Adipose tissue (tissue), 3 donors: Measurements from ENCODE around the gene DCLRE1C. TPM values are rescaled to one million over a fixed set of nuclear protein-coding genes. Genes with fewer than 3 reads are reported as not detected.
"Not testable (repeated sequence)": the region's sequence is repeated elsewhere in the genome, so short reads cannot be mapped to it uniquely, and the experiment has no call there.

Experiments used
- H3K27ac ChIP-seq: one replicate; pipeline ENCODE4 v1.5.1; 2013; ENCODE audit warnings: low read depth, low read length
- WGBS, 3 donors: extraction: QIAGEN DNeasy Blood & Tissue Kit; methylation state at CpG; one replicate each; pipeline ENCODE4 v1.1.7; 2013; 5-methylcytosine and 5-hydroxymethylcytosine counted together
- polyA plus RNA-seq, 3 donors: library from polyadenylated mRNA; stranded (reverse); fragments of 200-250 nt; gene quantifications; one replicate each; pipeline ENCODE4 v1.2.3, GENCODE V29; 2013
- donor health status: healthy with polysubstance abuse.
- donor health status: Bipolar disorder and iron deficiency.
- donor health status: healthy.

DCLRE1C gene
- polyA plus RNA-seq, 3 donors, result 2.2 to 3.0 (median 2.7) TPM

DNA sequence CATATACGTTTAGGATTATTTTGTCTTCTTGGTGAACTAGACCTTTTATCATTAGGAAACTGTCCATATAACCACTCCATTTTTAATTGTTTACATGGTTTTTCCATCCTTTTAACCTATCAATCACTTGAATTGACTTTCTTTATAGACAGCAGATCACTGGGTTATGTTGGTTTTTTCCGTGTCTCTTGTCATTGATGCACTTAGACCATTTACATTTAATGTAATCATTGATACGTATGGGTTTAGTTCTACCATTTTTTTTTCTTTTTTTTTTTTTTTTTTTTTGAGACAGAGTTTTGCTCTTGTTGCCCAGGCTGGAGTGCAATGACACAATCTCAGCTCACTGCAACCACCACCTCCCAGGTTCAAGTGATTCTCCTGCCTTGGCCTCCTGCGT lies 46.3 kb downstream of the DCLRE1C start:
- not testable (repeated sequence) for H3K27ac ChIP-seq
- 97 to 99% (median 99%) methylated on average over 4 of the region's 4 CpGs for WGBS, 3 donors

DNA sequence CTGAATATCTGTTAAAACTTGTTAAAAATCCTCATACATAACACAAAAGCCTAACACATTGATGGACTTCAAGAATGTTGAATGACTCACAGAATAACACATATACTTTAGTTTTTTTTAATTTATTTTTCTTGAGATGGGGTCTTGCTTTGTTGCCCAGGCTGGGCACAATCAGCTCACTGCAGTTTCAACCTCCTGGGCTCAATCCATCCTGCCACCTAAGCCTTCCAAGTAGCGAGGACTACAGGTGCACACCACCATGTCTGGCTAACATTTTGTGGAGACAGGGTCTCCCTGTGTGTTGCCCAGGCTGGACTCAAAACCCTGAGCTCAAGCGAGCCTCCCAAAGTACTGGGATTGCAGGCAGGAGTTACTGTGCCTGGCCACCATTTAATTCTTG lies 47.1 kb downstream of the DCLRE1C start:
- H3K27ac ChIP-seq, result no peak overlapping the region
- 98 to 100% (median 100%) methylated on average over 2 of the region's 2 CpGs for WGBS, 3 donors

DNA sequence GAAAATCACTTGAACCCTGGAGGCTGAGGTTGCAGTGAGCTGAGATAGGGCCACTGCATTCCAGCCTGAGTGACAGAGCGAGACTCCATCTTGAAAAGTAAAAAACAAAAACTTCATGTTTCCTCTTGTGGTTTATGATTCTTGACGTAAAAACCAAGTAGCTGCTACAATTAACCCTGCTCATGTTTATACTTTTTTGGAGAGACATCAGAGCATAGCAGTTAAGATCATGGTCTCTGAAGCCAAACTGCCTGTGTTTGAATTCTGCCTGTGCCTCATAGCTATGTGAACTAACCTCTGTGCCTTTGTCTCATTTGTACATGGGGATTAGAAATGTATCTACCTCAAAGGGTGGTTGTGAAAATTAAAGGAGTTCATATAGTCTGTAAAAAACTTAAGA lies 48.0 kb downstream of the DCLRE1C start:
- WGBS, 3 donors, result 80 to 94% (median 91%) methylated on average over 2 of the region's 2 CpGs

DNA sequence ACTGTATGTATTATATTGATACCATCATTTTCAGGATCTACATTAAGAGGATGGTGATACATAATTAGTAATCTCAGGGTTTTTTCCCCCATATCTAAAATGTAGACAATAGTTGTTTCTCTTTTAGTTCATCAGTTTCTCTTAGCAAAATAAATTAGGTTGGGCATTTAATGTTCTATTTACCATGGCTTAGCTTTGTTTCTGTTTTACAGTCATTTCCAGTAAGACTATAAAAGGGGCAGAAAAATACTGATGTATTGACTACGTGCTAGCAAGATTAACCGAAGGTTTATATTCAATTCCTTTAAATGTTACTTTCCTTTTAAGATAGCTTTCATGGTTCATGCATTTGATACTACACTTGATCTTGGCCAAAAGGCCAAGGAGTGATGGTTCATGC lies 49.0 kb downstream of the DCLRE1C start:
- WGBS, 3 donors, result 96% methylated on average over 2 of the region's 2 CpGs
- H3K27ac ChIP-seq, result no peak overlapping the region

More for the DNA sequence above, 48.0 kb downstream of the DCLRE1C start:
- H3K27ac ChIP-seq, result no peak overlapping the region

DNA sequence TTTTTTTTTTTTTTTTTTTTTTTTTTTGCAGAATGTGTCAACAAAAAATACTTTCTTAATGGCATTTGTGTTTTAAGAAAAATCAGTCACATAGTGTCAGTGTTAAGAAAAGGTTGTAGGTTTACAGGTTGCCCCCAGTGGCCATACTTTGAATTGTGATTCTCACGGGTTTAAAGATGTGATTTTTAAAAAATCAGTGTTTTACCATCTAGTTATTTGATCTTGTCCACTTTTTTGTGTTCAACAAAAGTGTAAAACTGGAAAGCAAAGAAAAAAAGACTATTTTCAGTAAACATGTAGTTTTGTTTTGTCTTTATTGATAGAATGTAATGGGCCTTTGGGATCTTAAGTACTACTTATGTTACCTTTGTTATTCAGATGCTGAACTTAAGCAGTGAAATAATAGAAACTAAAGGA lies 49.6 kb downstream of the DCLRE1C start:
- no peak overlapping the region for H3K27ac ChIP-seq
- 26 to 47% (median 47%) methylated on average over 1 of the region's 1 CpG for WGBS, 3 donors

DNA sequence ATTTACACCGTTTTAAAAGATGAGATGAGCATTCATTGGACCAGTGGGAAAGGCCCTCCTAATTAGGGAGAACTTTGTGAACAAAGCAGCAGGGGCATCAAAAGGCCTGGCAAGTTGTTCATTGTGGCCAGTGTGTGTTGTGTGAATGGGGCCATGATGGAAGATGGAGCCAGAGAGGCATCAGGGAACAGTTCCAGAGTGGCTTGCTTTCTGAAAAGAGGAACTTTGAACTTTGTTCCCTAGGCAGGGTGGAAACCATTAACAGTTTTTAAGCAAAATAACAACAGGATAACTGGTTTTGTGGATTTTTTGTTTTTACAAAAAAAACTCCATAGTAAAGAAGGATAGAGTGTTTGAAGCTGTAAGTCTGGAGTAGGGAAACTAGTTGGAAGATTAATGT lies 62.7 kb downstream of the DCLRE1C start:
- H3K27ac ChIP-seq, result no peak overlapping the region
- WGBS, 3 donors, result 92 to 100% (median 94%) methylated on average over 1 of the region's 1 CpG

DNA sequence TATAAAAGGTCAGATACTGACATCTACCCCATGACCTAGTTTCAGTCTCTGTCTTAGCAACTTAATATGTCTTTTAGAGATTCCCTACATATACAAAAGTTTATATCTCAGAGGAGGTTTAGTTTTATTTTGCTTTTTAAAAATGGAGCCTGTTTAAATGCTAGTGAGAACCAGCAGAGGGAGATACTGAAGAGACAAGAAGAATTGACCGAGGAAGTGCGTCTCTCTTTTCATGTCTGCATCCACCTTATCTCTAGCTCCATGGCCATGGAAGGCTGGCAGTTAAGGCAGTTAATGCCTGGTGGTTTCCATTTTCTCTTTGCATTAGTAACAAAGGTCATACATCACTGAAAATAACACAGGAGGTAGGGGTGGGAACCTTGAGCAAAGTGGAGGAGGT lies 64.6 kb downstream of the DCLRE1C start:
- no peak overlapping the region for H3K27ac ChIP-seq
- 78 to 87% (median 83%) methylated on average over 2 of the region's 2 CpGs for WGBS, 3 donors

DNA sequence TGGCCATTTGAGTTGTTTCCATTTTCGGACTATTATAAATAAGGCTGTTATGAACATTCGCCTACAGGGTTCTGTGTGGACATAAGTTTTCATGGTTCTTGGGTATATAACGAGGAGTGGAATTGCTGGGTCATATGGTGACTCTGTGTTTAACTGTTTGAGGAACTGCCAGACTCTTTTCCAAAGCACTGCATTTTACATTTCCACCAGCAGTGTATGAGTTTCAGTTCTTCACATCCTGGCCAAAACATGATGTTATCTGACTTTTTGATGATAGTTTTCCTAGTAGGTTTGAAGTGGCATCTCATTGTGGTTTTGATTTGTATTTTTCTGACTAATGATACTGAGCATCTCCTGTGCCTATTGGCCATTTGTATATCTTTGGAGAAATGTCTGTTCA lies 69.8 kb downstream of the DCLRE1C start:
- H3K27ac ChIP-seq, result no peak overlapping the region
- 91 to 96% (median 93%) methylated on average over 3 of the region's 3 CpGs for WGBS, 3 donors

DNA sequence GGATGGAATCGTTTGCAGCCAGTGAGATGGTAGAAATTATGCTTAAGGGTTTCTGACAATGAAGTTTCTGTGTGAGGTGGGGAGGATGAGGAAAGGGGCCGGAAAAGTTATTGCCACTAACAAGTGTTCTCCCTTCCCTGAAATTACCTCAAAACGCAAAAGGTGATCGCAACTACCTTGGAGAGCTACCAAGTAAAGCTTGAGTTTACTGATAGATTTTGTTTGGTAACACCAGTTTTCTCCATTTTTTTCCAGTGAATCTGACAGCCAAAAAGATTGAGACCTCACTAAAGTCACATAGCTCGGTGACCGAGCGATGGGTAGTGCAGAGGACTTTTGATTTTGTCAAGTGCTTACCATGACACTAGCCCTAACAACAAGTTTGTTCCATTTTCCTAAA lies 73.7 kb downstream of the DCLRE1C start:
- WGBS, 3 donors, result 42 to 70% (median 62%) methylated on average over 7 of the region's 7 CpGs
- no peak overlapping the region for H3K27ac ChIP-seq

DNA sequence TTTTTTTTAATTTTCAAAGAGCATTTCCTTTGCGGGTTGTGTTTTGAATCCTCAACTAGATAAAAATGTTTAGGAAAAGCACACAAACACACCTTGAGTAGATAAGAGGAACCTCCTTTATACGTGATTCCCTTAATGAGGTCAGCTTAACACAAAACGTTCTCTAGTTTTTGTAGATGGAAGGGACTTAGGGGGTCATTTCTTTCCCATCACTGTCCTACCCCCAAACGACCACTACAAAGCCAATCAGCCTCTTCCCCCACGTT lies 74.0 kb downstream of the DCLRE1C start:
- H3K27ac ChIP-seq, result no peak overlapping the region
- WGBS, 3 donors, result 1 to 5% (median 2%) methylated on average over 5 of the region's 5 CpGs

DNA sequence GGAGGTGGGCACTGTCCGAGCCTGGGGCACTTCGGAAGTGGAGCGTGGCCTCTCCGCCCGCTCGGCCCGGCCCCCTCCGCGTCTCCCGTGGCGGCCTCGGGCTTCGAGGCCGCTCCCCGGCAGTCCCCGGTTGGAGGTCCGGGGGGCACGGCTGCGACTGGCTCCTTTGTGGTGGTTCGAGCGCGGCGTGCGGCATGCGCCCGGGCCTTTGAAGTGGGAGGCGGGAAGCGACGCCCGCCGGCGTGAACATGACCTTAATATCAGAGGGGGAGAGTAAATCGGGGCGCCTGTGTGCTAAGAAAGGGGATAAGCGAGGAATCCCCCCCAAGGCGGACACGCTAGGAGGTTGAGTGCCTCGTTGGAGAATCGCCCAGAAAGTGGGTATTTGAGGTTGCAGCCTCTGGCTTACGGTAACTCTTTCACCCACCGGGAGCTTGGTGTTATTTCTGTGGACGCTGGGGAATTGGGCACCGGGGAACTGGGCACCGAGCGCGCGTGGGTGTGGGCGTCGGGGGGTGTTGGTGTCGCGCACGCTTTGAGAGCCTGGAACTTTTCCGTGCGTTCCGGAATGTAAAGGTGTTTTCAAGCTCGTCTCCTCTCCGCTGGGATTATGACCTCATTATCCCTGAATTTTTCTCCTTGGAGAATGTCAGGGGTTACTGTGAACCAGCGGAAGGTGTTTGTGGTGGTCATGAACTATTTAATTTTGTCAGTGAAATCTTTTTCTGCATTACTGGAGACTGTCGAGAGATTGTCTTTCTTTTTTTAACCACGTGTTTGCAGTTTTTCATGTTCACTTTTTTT lies 74.6 kb downstream of the DCLRE1C start:
- WGBS, 3 donors, result 0% methylated on average over 60 of the region's 60 CpGs
- peak overlapping the region; percentile 73 for H3K27ac ChIP-seq

DNA sequence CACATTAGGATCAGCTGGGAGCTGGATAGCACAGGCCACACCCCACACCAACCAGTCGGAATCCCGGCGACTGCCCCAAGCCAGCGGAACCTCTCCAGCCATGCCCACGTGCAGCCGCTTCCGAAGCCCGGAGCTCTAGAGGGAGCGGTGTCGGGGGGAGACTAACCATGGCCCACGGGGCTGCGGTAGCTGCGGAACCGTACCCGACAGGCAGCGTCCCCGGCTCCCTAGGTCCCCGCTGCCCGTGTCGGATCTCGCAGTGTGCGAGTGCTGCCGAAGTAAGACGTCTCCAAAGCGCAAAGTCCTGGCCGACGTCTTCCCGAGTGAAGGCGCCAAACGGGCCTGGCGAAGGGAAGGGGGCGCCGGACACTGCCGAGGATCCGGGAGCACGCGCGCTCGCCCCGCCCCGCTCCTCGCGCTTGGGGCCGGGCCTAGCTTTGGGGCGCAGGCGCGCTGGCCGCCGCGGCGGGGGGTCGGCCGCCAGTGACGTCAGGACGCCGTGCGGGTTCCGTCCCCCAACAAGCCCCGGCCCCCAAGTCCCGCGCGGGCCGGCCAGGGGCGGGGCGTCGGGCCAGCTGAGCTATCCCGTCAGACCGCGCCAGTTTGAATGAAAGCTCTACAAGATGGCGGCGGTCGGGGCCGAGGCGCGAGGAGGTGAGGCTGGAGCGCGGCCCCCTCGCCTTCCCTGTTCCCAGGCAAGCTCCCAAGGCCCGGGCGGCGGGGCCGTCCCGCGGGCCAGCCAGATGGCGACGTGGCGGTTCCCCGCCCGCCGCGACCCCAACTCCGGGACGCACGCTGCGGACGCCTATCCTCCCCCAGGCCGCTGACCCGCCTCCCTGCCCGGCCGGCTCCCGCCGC lies 75.4 kb downstream of the DCLRE1C start, which contains the start of gene SUV39H2:
SUV39H2 (plus strand) TSS at position 601 of the 858 bp plus-strand sequence; CDS start at position 624, 23 bp downstream.
- H3K27ac ChIP-seq, result peak within 1 kb of the TSS; percentile 73
- WGBS, 3 donors, result 0% methylated on average over 70 to 102 of the region's 102 CpGs

DNA sequence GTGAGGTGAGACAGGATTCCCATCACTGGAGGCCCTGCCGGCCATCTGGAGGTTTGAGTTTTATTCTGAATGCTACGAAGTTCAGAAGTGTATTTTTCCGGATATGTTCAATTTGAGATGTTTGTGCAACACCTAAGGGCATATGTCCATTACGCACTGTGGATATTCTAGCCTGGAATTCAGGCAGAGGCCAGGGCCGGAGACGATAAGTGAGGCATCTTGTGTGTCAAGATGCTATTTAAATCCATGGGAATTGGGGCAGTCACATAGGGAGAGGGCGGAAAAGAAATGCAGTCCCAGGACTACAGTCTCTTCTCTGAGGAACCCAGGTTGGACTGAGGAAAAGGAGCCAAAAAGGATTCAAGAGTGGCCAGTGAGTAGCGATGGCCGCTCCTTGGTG lies 77.1 kb downstream of the DCLRE1C start:
- 82 to 89% (median 88%) methylated on average over 9 of the region's 9 CpGs for WGBS, 3 donors
- H3K27ac ChIP-seq, result no peak overlapping the region

DNA sequence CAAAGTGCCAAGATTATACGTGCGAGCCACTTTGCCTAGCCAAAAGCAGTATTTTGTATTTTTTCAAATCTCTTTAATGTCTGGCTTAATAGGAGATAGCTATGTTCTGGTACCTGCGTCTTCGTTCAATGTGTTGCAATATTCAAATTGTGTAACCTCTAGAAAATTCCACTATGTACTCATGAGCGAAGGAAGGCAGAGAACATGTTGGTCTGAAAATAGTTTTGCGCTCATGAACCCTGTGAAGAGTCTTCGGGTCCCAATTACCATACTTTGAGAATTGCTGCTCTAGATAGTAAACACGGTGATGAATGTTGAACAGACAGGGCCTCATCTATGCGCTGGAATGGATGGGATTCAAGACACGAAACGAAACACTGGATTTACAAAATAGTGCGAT lies 78.0 kb downstream of the DCLRE1C start:
- WGBS, 3 donors, result 87 to 94% (median 89%) methylated on average over 12 of the region's 12 CpGs
- no peak overlapping the region for H3K27ac ChIP-seq

DNA sequence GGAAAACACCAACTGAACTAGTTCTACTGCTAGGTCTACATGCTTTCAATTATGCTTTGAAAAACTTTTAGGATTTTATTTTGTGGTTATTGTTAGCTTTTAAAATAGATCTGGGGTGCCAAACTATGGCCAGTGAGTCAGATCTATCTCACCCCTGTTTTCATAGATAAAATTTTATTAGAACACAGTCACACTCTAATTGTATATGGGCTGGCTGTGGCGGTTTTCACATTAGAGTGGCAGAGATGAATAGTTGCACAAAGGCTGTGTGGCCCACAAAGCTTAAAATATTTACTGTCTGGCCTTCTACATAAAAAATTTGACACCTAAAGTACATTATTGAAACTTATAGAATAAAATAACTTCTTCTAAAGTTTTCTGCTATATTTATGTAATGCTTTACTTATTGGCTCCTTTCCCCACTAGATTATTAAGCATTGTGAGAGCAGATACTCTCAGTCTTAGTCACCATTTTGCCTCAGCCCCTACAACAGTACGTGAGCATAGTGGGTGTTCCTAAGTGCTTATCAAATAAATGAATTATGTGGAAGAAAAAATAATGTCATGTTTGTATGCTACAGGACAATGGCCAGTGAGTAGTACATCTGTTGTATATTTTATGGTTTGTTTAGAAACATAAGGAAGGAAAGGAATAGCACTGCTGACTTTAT lies 80.7 kb downstream of the DCLRE1C start:
- no peak overlapping the region for H3K27ac ChIP-seq
- 75 to 88% (median 82%) methylated on average over 2 of the region's 2 CpGs for WGBS, 3 donors

DNA sequence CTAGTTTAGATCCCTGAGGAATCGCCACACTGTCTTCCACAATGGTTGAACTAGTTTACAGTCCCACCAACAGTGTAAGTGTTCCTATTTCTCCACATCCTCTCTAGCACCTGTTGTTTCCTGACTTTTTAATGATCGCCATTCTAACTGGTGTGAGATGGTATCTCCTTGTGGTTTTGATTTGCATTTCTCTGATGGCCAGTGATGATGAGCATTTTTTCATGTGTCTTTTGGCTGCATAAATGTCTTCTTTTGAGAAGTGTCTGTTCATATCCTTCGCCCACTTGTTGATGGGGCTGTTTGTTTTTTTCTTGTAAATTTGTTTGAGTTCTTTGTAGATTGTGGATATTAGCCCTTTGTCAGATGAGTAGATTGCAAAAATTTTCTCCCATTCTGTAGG lies 89.0 kb downstream of the DCLRE1C start:
- H3K27ac ChIP-seq, result not testable (repeated sequence)
- 84 to 96% (median 95%) methylated on average over 3 of the region's 3 CpGs for whole genome bisulfite sequencing, 3 donors

DNA sequence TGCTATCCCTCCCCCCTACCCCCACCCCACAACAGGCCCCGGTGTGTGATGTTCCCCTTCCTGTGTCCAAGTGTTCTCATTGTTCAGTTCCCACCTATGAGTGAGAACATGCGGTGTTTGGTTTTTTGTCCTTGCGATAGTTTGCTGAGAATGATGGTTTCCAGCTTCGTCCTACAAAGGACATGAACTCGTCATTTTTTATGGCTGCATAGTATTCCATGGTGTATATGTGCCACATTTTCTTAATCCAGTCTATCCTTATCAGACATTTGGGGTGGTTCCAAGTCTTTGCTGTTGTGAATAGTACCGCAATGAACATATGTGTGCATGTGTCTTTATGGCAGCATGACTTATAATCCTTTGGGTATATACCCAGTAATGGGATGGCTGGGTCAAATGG lies 89.4 kb downstream of the DCLRE1C start:
- WGBS, 3 donors, result 93 to 99% (median 99%) methylated on average over 5 to 6 of the region's 6 CpGs

DNA sequence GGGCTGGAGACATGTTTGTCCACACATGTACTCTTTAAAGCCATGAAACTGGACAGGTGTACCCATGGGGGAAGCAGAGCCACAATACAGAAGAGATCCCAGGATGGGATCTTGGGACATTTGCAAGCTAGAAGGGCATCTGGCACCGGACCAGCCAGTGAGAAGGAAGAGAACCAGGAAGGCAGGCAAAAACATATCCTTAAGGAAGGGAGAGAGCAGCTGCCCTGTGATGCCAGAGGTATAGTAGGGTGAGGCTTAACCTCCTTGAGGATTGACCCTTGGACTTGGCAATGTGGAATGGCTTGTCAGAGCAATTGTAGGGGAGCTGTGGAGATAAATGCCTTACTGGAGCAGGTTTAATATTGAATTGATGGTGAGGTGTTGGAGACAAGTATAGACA lies 93.1 kb downstream of the DCLRE1C start:
- WGBS, 3 donors, result 71 to 100% (median 97%) methylated on average over 1 of the region's 1 CpG
- H3K27ac ChIP-seq, result no peak overlapping the region

More for the DNA sequence above, 89.4 kb downstream of the DCLRE1C start:
- H3K27ac ChIP-seq, result not testable (repeated sequence)

DNA sequence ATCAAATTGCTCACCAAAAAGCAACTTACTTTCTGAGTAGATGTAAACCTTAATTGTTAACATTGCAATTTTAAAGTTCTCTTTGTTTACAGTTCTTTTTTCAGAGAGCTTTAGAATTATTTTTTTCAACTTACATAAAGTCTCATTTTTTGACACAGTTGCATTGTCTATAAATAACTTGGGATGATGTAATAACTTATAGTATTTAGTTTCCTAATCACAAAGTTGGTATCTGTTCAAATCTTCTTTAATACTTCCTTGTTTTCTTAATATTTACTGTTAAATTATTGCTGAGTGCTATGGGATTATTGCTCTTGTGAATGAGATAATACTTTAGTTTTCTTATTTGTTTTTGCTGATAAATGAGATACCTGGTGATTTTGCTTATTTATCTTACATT lies 94.1 kb downstream of the DCLRE1C start:
- no peak overlapping the region for H3K27ac ChIP-seq
